HG03521 (cell line): ENCODE data around the gene BTBD9.
"Not testable (repeated sequence)": the region's sequence is repeated elsewhere in the genome, so short reads cannot be mapped to it uniquely, and the experiment has no call there.

ENCODE experiments used
- ATAC-seq: cut with Tn5 transposase; IDR thresholded peaks from one replicate; pipeline ENCODE4 v1.9.1; 2021; ENCODE audit warnings: mild to moderate bottlenecking, moderate library complexity; ENCODE audit not compliant: unreplicated experiment

The BTBD9 gene

GRCh38 chr6:38438097-38438496 is 201.6 kb downstream of the BTBD9 start:
- no peak for ATAC-seq

- no peak for ATAC-seq
Measured at GRCh38 chr6:38436726-38437465, 202.8 kb downstream of the BTBD9 start.

- ATAC-seq = no peak
Measured at GRCh38 chr6:38435330-38435729, 204.4 kb downstream of the BTBD9 start.

GRCh38 chr6:38434051-38434450 is 205.7 kb downstream of the BTBD9 start:
- no peak for ATAC-seq

GRCh38 chr6:38432479-38432878 is 207.2 kb downstream of the BTBD9 start:
- no peak for ATAC-seq

GRCh38 chr6:38432079-38432478 is 207.7 kb downstream of the BTBD9 start:
- no peak for ATAC-seq

GRCh38 chr6:38429546-38429945 is 210.2 kb downstream of the BTBD9 start:
- ATAC-seq = no peak

GRCh38 chr6:38427492-38428210 is 212.1 kb downstream of the BTBD9 start:
- no peak for ATAC-seq

GRCh38 chr6:38425788-38426488 is 213.8 kb downstream of the BTBD9 start:
- ATAC-seq = not testable (repeated sequence)

GRCh38 chr6:38423746-38424145 is 216.0 kb downstream of the BTBD9 start:
- ATAC-seq = no peak

GRCh38 chr6:38420207-38420606 is 219.5 kb downstream of the BTBD9 start:
- no peak for ATAC-seq

GRCh38 chr6:38417521-38417920 is 222.2 kb downstream of the BTBD9 start:
- ATAC-seq = no peak

- ATAC-seq = no peak
Measured at GRCh38 chr6:38415231-38416005, 224.3 kb downstream of the BTBD9 start.

- no peak for ATAC-seq
Measured at GRCh38 chr6:38413102-38413800, 226.5 kb downstream of the BTBD9 start.

GRCh38 chr6:38407192-38407591 is 232.5 kb downstream of the BTBD9 start:
- ATAC-seq = no peak

- ATAC-seq = no peak
Measured at GRCh38 chr6:38406096-38406495, 233.6 kb downstream of the BTBD9 start.

- ATAC-seq = no peak
Measured at GRCh38 chr6:38404900-38405556, 234.7 kb downstream of the BTBD9 start.

- no peak for ATAC-seq
Measured at GRCh38 chr6:38404355-38404754, 235.4 kb downstream of the BTBD9 start.

- no peak for ATAC-seq
Measured at GRCh38 chr6:38403548-38403947, 236.2 kb downstream of the BTBD9 start.

GRCh38 chr6:38400764-38401163 is 239.0 kb downstream of the BTBD9 start:
- ATAC-seq = no peak
